SH-SY5Y (cell line): Measurements from ENCODE around the gene EHMT1.

Experiments used
- GATA2 ChIP-seq: IDR thresholded peaks from 2 replicates; pipeline ENCODE4 v1.6.1; 2011; ENCODE audit warnings: mild to moderate bottlenecking, low read depth, low read length
- GATA3 ChIP-seq: IDR thresholded peaks from 2 replicates; pipeline ENCODE4 v1.6.1; 2011; ENCODE audit warnings: low read depth, mild to moderate bottlenecking, low read length, moderate library complexity

GRCh38 chr9:137694962-137695875 is 76.4 kb downstream of the EHMT1 start:
- TF ChIP-seq GATA2 (no peak), GATA3 (no peak)
